KOPT-K1 (cell line): ENCODE results near the gene C20orf141.
"Not testable (repeated sequence)": the region's sequence is repeated elsewhere in the genome, so short reads cannot be mapped to it uniquely, and the experiment has no call there.

Experiments
- H3K27ac ChIP-seq: fragments of 200-600 bp; sonication (generic); 2 replicates; pipeline ENCODE4 v1.5.1; 2016; ENCODE audit warnings: antibody characterized with exemption, mild to moderate bottlenecking, low read depth, low read length; ENCODE audit not compliant: poor library complexity, severe bottlenecking
- H3K36me3 ChIP-seq: fragments of 200-600 bp; sonication (generic); 2 replicates; pipeline ENCODE4 v1.5.1; 2017; ENCODE audit warnings: antibody characterized with exemption, mild to moderate bottlenecking, low read length, moderate library complexity; ENCODE audit not compliant: insufficient read depth
- H3K9me3 ChIP-seq: fragments of 200-600 bp; sonication (generic); 2 replicates; pipeline ENCODE4 v1.5.1; 2017; ENCODE audit warnings: antibody characterized with exemption, low read length, mild to moderate bottlenecking; ENCODE audit not compliant: insufficient read depth, poor library complexity, severe bottlenecking

C20orf141 gene, protein sequence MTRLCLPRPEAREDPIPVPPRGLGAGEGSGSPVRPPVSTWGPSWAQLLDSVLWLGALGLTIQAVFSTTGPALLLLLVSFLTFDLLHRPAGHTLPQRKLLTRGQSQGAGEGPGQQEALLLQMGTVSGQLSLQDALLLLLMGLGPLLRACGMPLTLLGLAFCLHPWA

DNA sequence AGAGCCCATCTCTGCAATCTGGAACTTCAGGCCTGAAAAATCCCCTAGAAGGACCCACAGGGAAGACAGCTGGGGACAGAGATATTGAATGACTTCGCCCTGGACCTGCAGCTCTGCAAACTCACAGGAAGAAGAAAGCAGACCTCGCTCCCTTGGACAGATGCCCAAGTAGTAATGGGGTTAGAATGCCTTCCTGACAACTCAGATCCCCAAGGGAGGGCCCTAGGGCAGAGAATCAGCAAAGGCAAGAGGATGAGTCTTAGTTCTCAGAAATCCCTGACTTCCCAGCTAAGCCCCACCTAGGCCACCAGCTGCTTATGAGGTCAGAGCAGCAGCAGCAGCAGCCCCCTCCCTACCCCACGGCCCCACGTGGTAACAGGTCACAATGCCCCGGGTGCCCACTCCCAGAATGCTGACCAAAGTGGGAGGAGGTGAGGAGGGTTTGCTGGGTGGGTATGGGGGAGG is at the start of gene C20orf141:
Gene C20orf141, plus strand, starts transcription at position 401 of the 465 bp plus-strand sequence. CDS start 198 bp downstream, outside the sequence.
- Histone ChIP-seq H3K27ac (no peak within 1 kb of the TSS), H3K9me3 (peaks cover 10% of the 10 kb centered on the region), H3K36me3 (no peaks in the 10 kb centered on the region)

GRCh38 chr20:2767768-2768631 is 46.8 kb upstream of the C20orf141 start:
- Histone ChIP-seq H3K9me3 (no peaks in the 10 kb centered on the region), H3K36me3 (no peaks in the 10 kb centered on the region), H3K27ac (no peak overlapping the region)

DNA sequence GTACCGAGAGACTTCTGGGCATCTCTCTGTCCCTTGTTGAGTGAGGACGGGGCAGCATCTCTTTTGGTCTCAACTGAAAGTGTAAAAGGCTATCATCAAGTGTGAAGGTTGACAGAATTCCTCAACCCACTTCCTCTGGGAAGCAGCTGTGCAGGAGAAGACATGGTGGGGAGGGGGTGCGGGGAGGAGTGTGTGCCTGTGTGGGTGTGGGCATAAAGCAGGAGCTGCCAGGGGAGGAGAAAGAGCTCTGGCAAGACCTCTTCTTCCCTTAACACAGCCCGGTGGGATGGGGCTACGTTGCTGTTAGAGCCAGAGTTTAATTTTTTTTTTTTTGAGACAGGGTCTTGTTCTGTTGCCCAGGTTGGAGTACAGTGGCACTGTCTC is 46.2 kb upstream of the C20orf141 start:
- Histone ChIP-seq H3K36me3 (no peaks in the 10 kb centered on the region), H3K27ac (no peak overlapping the region), H3K9me3 (no peaks in the 10 kb centered on the region)

- not testable (repeated sequence) for H3K36me3 ChIP-seq, H3K27ac ChIP-seq, H3K9me3 ChIP-seq
Measured at GRCh38 chr20:2770091-2770490, 44.7 kb upstream of the C20orf141 start.

GRCh38 chr20:2771631-2772080 is 43.1 kb upstream of the C20orf141 start:
- Histone ChIP-seq H3K27ac (no peak overlapping the region), H3K36me3 (no peaks in the 10 kb centered on the region), H3K9me3 (peaks cover 12% of the 10 kb centered on the region)

- Histone ChIP-seq H3K9me3 (peaks cover 21% of the 10 kb centered on the region), H3K36me3 (no peaks in the 10 kb centered on the region), H3K27ac (no peak overlapping the region)
Measured at GRCh38 chr20:2773812-2774211, 41.0 kb upstream of the C20orf141 start.

DNA sequence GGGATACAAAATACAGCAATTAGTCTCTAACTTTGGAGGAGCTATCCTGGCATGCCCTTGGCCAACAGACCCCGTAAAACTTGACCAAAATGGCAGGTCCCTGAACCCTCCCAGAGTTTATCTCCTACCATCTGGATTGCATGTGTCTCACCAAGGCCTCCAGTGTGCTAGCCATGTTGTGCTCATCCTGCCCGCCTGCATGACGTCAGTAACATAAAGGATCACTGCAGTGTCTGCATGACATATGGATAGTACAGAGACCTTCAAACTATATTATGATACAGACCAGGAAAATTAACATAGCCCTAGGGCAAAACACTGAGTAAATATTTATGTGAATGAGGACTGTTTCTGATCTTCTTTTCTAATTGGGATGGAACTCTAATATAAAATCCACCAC is 39.6 kb upstream of the C20orf141 start:
- Histone ChIP-seq H3K27ac (no peak overlapping the region), H3K9me3 (peaks cover 21% of the 10 kb centered on the region), H3K36me3 (no peaks in the 10 kb centered on the region)

DNA sequence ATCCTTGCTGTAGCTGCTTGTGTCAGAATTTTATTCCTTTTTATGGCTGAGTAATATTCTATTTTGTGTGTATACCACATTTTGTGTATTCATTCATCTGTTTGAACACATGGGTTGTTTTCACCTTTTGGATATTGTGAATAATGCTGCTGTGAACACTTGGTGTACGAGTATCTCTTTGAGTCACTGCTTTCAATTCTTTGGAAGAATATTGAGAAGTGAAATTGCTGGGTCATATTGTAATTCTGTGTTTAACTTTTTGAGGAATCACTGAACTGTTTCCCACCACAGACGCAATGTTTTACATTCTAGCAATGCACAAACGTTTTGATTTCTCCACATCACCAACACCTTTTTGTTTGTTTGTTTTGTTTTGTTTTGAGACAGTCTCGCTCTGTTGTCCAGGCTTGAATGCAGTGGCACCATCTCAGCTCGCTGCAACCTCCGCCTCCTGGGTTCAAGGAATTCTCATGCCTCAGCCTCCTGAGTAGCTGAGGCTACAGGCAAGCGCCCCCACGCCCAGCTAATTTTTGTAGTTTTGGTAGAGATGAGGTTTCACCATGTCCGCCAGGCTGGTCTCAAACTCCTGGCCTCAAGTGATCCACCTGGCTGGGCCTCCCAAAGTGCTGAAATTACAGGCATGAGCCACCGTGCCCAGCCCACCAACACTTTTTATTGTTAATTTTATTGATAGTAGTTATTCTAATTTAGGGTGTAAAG is 36.0 kb upstream of the C20orf141 start:
- H3K9me3 ChIP-seq, result peaks cover 21% of the 10 kb centered on the region
- H3K36me3 ChIP-seq, result no peaks in the 10 kb centered on the region
- no peak overlapping the region for H3K27ac ChIP-seq

DNA sequence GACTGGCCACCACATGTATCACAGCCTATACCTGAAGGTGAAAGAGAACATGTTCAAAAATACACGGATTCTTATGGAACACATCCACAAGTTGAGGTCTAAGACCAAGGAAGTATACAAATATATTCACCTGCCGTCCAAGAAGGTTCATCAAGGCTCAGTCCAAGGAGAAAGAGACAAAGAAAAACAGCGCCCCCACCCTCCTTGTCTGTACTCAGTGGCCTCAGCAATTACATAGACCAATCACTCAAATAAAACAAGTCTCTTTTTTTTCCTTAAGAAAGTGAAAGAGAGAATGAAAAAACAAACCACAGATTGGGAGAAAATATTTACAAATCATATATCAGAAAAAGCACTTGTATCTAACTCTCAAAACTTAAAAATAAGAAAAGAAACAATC is 33.8 kb upstream of the C20orf141 start:
- Histone ChIP-seq H3K27ac (no peak overlapping the region), H3K36me3 (no peaks in the 10 kb centered on the region), H3K9me3 (peaks cover 11% of the 10 kb centered on the region)

GRCh38 chr20:2783908-2784566 is 30.8 kb upstream of the C20orf141 start:
- Histone ChIP-seq H3K9me3 (no peaks in the 10 kb centered on the region), H3K36me3 (no peaks in the 10 kb centered on the region), H3K27ac (no peak overlapping the region)

DNA sequence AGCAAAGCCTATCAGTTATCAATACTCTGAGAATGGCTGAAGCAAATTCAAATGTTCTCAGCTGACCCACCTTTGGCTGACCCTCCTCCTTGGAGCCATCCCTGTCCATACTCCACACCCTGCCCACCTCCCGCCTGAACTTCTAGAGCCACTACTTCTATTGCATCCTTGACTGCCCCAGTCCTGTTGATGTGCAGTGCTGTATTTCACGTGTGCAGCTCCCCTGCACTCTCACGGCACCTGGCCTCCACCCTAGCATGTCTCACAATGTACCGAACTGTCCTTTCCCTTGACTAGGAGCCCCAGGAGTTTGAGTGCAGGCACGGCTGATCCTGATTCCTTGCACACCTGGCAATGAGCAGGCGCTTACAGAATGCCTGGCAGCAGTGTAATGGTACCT is 21.3 kb upstream of the C20orf141 start:
- Histone ChIP-seq H3K27ac (no peak overlapping the region), H3K36me3 (no peaks in the 10 kb centered on the region), H3K9me3 (no peaks in the 10 kb centered on the region)

DNA sequence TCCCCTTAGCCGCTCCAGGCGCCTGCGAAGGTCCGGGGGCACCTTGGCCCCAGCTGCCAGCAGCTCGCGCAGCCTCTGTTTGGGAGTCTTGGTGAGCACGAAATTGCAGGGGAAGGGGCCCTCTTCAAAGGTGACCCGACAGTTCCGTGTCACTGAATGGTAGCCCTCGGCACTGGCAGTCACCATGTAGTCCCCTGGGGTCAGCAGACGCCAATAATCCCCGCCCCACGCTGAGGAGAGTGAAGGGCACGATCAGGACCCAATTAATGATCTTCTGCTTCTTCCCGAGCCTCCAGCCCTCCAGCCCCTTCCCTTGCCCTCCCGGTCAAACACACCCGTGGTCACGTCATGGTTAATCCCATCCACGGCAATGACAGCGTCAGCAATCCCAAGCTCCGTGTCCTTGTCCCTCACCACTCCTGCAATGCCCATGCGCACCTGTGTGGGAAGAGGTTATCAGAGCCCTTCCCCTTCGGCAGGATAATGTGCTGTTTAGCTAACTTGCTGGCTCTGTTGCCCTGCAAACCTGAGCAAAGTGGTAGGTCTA is 20.5 kb upstream of the C20orf141 start:
- Histone ChIP-seq H3K9me3 (no peaks in the 10 kb centered on the region), H3K36me3 (no peaks in the 10 kb centered on the region), H3K27ac (no peak overlapping the region)

GRCh38 chr20:2794866-2795447 is 19.8 kb upstream of the C20orf141 start:
- Histone ChIP-seq H3K27ac (no peak overlapping the region), H3K9me3 (no peaks in the 10 kb centered on the region), H3K36me3 (no peaks in the 10 kb centered on the region)

GRCh38 chr20:2795451-2795850 is 19.3 kb upstream of the C20orf141 start:
- H3K9me3 ChIP-seq, result no peaks in the 10 kb centered on the region
- H3K36me3 ChIP-seq, result no peaks in the 10 kb centered on the region
- no peak overlapping the region for H3K27ac ChIP-seq
